IgD-negative memory B cell (primary cell): ENCODE results near the gene MRPS17. TPM values are rescaled to one million over a fixed set of nuclear protein-coding genes. Genes with fewer than 3 reads are reported as not detected.
"Not testable (repeated sequence)": the region's sequence is repeated elsewhere in the genome, so short reads cannot be mapped to it uniquely, and the experiment has no call there.

ENCODE experiments used
- H3K27ac Mint-ChIP-seq, 3 donors: one replicate each; pipeline ENCODE4 v1.8.0; 2020 to 2022; ENCODE audit warnings: mild to moderate bottlenecking in 3 of 3, mixed read lengths in 3 of 3, moderate library complexity in 1 of 3
- H3K27me3 Mint-ChIP-seq: one replicate; pipeline ENCODE4 v1.8.0; 2021; ENCODE audit warnings: mixed read lengths
- H3K36me3 Mint-ChIP-seq: one replicate; pipeline ENCODE4 v1.8.0; 2020; ENCODE audit warnings: mild to moderate bottlenecking, mixed read lengths
- H3K4me1 Mint-ChIP-seq, 3 donors: one replicate each; pipeline ENCODE4 v1.8.0; 2020 to 2022; ENCODE audit warnings: mixed read lengths in 3 of 3, mild to moderate bottlenecking in 1 of 3
- H3K4me3 Mint-ChIP-seq, 4 donors: one replicate each; pipeline ENCODE4 v1.8.0; 2020 to 2022; ENCODE audit warnings: mild to moderate bottlenecking in 4 of 4, mixed read lengths in 4 of 4, moderate library complexity in 3 of 4
- H3K9me3 Mint-ChIP-seq, 3 donors: one replicate each; pipeline ENCODE4 v1.8.0; 2020 to 2021; ENCODE audit warnings: mixed read lengths in 3 of 3, mild to moderate bottlenecking in 1 of 3
- polyA plus RNA-seq: library from polyadenylated mRNA; unstranded; fragments of 300-500 nt; fragmentation: Illumina TruSeq; gene quantifications from one replicate; pipeline ENCODE4 v1.2.3, GENCODE V29; 2021

MRPS17 gene
- 19.9 TPM for polyA plus RNA-seq

- Mint-ChIP-seq H3K27me3 (no peaks in the 10 kb centered on the region), H3K36me3 (peaks cover 4% of the 10 kb centered on the region), H3K9me3 (peaks cover 0 to 2% (median 0%) of the 10 kb centered on the region in 3 donors), H3K4me1 (peaks cover 5 to 15% (median 11%) of the 10 kb centered on the region in 3 donors), H3K4me3 (peak within 1 kb of the TSS; percentile 85 to 98 (median 94)), H3K27ac (peak within 1 kb of the TSS; percentile 77 to 98 (median 96))
Measured at GRCh38 chr7:55951637-55952351, at the start of gene MRPS17. MRPS17 (plus strand) TSS chr7:55951877; CDS start chr7:55953196, 1,319 bp downstream.

DNA sequence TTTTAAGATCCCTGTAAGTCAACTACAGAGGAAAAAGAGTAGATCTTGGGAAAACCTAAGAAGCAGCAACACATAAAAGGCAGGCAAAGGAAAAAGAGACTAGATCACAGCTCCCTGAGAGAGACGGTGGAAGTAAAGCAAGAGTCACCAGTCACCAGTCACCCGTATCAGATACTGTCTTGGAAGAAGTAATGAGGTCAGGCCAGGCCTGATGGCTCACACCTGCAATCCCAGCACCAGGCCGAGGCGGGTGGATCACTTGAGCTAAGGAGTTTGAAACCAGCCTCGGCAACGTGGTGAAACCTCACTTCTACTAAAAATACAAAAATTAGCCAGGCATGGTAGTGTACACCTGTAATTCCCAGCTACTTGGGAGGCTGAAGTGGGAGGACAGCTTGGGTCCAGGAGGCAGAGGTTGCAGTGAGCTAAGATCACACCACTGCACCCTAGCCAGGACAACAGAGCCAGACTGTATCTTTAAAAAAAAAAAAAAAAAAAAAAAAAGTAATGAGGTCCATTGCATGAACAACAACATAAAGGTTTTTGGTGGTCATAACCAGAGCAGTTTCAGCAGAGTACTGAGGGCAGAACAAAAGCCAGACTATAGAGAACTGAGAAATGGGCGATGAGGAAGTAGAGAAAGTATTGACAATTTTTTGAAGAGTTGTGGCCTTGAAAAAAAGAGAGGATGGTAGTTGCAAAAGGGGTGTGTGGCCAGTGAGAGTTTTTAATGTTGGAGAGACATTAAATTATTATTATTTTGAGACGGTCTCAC is 47.5 kb upstream of the MRPS17 start:
- H3K9me3 Mint-ChIP-seq: peaks cover 0 to 6% (median 0%) of the 10 kb centered on the region in 3 donors
- H3K27me3 Mint-ChIP-seq: no peaks in the 10 kb centered on the region
- no peak overlapping the region for H3K27ac Mint-ChIP-seq
- H3K4me1 Mint-ChIP-seq: peaks cover 2 to 13% (median 10%) of the 10 kb centered on the region in 3 donors
- peak overlapping the region in 1 of 4 donors; percentile 1 for H3K4me3 Mint-ChIP-seq
- peaks cover 20% of the 10 kb centered on the region for H3K36me3 Mint-ChIP-seq

DNA sequence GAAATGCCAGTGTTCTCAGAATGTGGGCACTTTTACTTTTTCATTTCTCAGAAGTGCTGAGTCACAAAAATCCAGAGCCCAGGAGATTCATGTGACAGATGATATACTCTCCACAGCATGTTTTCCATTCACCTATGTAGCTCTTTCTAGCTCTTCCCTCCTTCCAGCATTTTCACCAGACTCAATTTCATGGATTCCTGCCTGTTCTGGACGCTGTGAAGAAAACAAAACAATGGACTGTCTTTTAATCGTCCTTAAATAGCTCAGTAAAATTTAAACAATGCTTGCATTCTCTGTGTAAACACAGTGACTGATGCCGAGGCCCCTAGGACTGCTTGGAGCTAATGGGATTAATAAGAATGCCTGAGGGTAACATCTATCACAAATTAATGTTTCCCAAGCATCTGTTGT is 38.9 kb upstream of the MRPS17 start:
- peaks cover 0 to 1% (median 0%) of the 10 kb centered on the region in 3 donors for H3K9me3 Mint-ChIP-seq
- peaks cover 0 to 4% (median 0%) of the 10 kb centered on the region in 3 donors for H3K4me1 Mint-ChIP-seq
- H3K36me3 Mint-ChIP-seq: peaks cover 19% of the 10 kb centered on the region
- H3K4me3 Mint-ChIP-seq: no peak overlapping the region
- H3K27me3 Mint-ChIP-seq: no peaks in the 10 kb centered on the region
- no peak overlapping the region for H3K27ac Mint-ChIP-seq

DNA sequence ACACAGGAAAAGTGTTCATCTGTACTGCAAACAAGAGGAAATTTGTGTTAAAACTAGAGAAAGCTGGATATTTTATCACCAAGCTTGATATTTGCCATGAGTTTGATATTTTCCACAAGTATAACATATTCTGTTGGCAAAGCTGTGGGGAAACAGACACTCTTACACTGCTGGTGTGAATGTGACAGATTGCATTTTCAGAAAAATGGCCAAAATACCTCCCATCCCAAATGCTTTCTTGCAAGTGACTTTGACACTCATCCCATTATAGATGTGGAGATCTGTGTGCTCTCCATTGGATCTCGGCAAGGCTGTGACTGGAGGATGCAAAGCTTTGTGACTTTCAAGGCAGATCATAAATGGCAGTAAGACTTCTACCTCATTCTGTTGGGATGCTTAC is 33.9 kb upstream of the MRPS17 start:
- Mint-ChIP-seq H3K9me3 (peaks cover 0 to 2% (median 0%) of the 10 kb centered on the region in 3 donors), H3K27me3 (no peaks in the 10 kb centered on the region), H3K27ac (no peak overlapping the region), H3K36me3 (peaks cover 10% of the 10 kb centered on the region), H3K4me3 (no peak overlapping the region), H3K4me1 (no peaks in the 10 kb centered on the region)

- Mint-ChIP-seq H3K27me3 (no peaks in the 10 kb centered on the region), H3K4me1 (peaks cover 0 to 12% (median 8%) of the 10 kb centered on the region in 3 donors), H3K4me3 (no peak overlapping the region), H3K36me3 (no peaks in the 10 kb centered on the region), H3K9me3 (no peaks in the 10 kb centered on the region), H3K27ac (no peak overlapping the region)
Measured at GRCh38 chr7:55928006-55928767, 23.5 kb upstream of the MRPS17 start.

GRCh38 chr7:55931421-55932151 is 20.1 kb upstream of the MRPS17 start:
- no peaks in the 10 kb centered on the region for H3K36me3 Mint-ChIP-seq

GRCh38 chr7:55939514-55940123 is 12.1 kb upstream of the MRPS17 start:
- no peak overlapping the region for H3K27ac Mint-ChIP-seq
- H3K9me3 Mint-ChIP-seq: peaks cover 8 to 34% (median 27%) of the 10 kb centered on the region in 3 donors
- H3K27me3 Mint-ChIP-seq: no peaks in the 10 kb centered on the region

More at GRCh38 chr7:55931421-55932151, 20.1 kb upstream of the MRPS17 start:
- peaks cover 0 to 12% (median 8%) of the 10 kb centered on the region in 3 donors for H3K4me1 Mint-ChIP-seq
- H3K27me3 Mint-ChIP-seq: no peaks in the 10 kb centered on the region
- H3K27ac Mint-ChIP-seq: no peak overlapping the region
- H3K4me3 Mint-ChIP-seq: no peak overlapping the region
- peaks cover 2 to 6% (median 4%) of the 10 kb centered on the region in 3 donors for H3K9me3 Mint-ChIP-seq

DNA sequence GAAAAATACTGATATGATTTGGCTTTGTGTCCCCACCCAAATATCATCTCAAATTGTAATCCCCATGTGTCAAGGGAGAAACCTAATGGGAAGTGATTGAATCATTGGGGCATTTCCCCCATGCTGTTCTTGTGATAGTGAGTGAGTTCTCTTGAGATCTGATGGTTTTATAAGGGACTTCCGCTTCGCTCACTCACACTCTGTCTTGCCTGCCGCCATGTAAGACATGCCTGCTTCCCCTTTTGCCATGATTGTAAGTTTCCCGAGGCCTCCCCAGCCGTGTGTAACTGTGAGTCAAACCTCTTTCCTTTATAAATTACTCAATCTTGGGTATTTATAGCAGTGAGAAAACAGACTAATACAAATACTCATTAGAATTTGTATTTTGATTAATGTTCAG is 5.1 kb upstream of the MRPS17 start:
- Mint-ChIP-seq H3K9me3 (peaks cover 2 to 11% (median 10%) of the 10 kb centered on the region in 3 donors), H3K27ac (no peak overlapping the region), H3K36me3 (peaks cover 4% of the 10 kb centered on the region), H3K4me1 (peaks cover under 1 to 3% (median 1%) of the 10 kb centered on the region in 3 donors), H3K4me3 (no peak overlapping the region), H3K27me3 (no peaks in the 10 kb centered on the region)

More at GRCh38 chr7:55939514-55940123, 12.1 kb upstream of the MRPS17 start:
- peaks cover 4% of the 10 kb centered on the region for H3K36me3 Mint-ChIP-seq
- H3K4me1 Mint-ChIP-seq: no peaks in the 10 kb centered on the region
- peak overlapping the region in 2 of 4 donors; percentile 12 to 17 for H3K4me3 Mint-ChIP-seq

- H3K27ac Mint-ChIP-seq: peak overlapping the region; percentile 77 to 98 (median 96)
- H3K4me3 Mint-ChIP-seq: peak overlapping the region; percentile 85 to 98 (median 94)
- H3K27me3 Mint-ChIP-seq, H3K36me3 Mint-ChIP-seq, H3K9me3 Mint-ChIP-seq: not testable (repeated sequence)
- H3K4me1 Mint-ChIP-seq: peaks cover 5 to 15% (median 11%) of the 10 kb centered on the region in 3 donors
Measured at GRCh38 chr7:55952352-55952671, 635 bp downstream of the MRPS17 start.

DNA sequence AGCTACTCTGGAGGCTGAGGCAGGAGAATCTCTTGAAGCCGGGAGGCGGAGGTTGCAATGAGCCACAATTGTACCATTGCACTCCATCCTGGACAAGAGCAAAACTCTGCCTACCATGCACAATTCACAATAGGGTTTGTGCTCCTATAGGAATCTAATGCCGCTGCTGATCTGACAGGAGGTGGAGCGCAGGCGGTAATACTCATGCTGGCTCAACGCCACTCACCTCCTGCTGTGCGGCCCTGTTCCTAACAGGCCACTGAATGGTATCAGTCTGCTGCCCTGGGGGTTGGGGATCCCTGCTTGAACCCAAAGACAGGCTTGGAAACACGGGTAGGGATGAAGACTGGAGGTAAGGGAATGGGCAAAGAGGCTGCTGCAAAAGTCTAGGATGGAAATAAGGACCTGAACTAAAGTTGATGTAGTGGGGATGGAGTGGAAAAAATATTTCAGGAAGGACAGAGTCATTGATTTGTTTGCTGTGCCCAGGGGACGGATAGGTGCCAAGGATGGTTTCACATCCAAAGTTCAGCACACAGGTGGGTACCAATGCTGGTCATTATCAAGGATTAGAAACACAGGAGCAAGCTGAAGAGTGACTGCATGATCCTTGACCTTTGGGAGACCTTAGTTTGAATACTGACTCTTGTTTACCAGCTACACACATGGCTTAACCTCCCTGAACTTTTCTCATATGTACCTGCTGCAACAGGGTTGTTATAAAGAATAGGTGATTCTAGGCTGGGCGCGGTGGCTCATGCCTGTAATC is 2.2 kb downstream of the MRPS17 start:
- Mint-ChIP-seq H3K27me3 (no peaks in the 10 kb centered on the region), H3K4me3 (peak overlapping the region; percentile 47 to 96 (median 75)), H3K27ac (peak overlapping the region in 1 of 3 donors; percentile 49), H3K4me1 (peaks cover 5 to 15% (median 11%) of the 10 kb centered on the region in 3 donors), H3K36me3 (peaks cover 4% of the 10 kb centered on the region), H3K9me3 (peaks cover 0 to 2% (median 0%) of the 10 kb centered on the region in 3 donors)

DNA sequence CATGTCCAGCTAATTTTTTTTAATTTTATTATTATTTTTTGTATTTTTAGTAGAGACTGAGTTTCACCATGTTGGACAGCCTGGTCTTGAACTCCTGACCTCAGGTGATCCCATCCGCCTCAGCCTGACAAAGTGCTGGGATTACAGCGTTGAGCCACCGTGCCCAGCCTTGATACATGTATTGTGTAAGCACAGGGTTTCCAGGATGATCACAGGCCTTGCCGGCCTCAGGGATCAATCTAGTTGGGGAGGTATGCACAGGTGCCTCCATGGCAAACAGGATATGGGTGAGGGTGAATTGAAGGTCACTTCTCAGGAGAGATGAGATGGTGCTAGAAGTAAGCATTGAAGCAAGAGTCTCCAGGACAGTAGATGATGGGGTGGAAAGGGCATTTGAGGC is 5.5 kb downstream of the MRPS17 start:
- Mint-ChIP-seq H3K4me3 (peak overlapping the region in 1 of 4 donors; percentile 14), H3K27me3 (no peaks in the 10 kb centered on the region), H3K36me3 (peaks cover 4% of the 10 kb centered on the region), H3K27ac (no peak overlapping the region), H3K9me3 (no peaks in the 10 kb centered on the region), H3K4me1 (peaks cover 0 to 9% (median 7%) of the 10 kb centered on the region in 3 donors)

DNA sequence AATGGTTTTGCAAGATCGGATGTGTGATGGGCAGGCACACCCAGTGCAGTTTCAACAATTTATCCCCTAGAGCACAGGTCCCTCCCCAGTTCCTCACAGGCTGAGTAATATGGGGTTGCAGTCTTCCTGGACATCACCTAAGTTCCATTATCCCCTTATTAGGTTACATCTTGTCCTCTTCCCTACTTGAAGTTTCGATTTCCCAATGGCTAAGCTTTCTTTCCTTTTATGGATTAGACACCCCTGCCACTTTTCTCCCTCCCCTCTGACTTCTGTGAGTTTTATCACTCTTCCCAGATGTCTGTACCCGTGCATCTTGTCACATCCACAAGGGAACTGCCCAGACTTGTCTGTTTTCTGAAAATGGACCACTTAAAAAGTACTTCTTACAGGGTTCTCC is 10.3 kb downstream of the MRPS17 start:
- H3K4me1 Mint-ChIP-seq: peaks cover 7 to 13% (median 12%) of the 10 kb centered on the region in 3 donors
- H3K36me3 Mint-ChIP-seq: peaks cover under 1% of the 10 kb centered on the region
- no peaks in the 10 kb centered on the region for H3K9me3 Mint-ChIP-seq
- H3K27me3 Mint-ChIP-seq: no peaks in the 10 kb centered on the region
- peak overlapping the region in 2 of 3 donors; percentile 65 to 88 for H3K27ac Mint-ChIP-seq
- peak overlapping the region in 2 of 4 donors; percentile 18 to 57 for H3K4me3 Mint-ChIP-seq

- no peaks in the 10 kb centered on the region for H3K27me3 Mint-ChIP-seq
- peak overlapping the region; percentile 67 to 77 (median 67) for H3K27ac Mint-ChIP-seq
- peaks cover 15 to 18% (median 17%) of the 10 kb centered on the region in 3 donors for H3K4me1 Mint-ChIP-seq
- peak overlapping the region; percentile 78 to 85 (median 79) for H3K4me3 Mint-ChIP-seq
- no peaks in the 10 kb centered on the region for H3K9me3 Mint-ChIP-seq
- peaks cover 1% of the 10 kb centered on the region for H3K36me3 Mint-ChIP-seq
Measured at GRCh38 chr7:55963584-55964168, 12.0 kb downstream of the MRPS17 start.
